ENCODE measurements around the gene RFC2.
"Not testable (repeated sequence)": the region's sequence is repeated elsewhere in the genome, so short reads cannot be mapped to it uniquely, and the experiment has no call there.

Gene RFC2

DNA sequence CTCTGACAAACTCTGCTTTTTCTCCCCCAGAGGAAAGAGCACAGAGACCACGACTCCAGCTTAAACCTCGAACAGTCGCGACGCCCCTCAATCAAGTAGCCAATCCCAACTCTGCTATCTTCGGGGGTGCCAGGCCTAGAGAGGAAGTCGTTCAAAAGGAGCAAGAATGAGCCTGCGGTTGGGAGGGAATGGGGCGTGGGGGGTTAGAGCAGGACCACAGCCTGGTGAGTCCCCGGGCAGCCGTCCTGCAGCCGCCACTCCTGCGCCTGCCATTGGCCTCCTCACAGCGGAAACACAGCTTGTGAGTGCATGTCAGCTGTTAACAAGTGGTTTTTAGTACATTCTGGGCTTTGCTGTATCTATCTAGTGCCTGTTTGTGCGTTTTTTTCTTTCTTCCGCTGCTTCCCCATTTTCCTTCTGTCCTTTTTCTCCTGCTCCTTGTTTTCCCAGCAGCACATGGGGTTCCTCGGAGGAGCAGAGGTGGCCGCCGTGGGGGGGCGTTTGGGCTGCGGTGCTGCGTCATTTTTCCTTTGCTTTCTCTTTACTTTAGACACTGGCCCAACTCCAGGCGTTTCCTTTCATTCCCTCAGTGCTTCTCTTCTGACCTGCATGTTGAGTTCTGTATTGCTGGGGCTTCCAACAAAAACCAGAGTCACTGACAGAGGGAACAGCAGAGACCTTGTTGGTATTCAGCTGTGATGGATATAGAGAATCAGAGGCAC lies 58.9 kb downstream of the RFC2 start:
- H3F3A ChIP-seq (ENCODE audit: low read depth); H3K4me2 ChIP-seq (ENCODE audit: low read depth, low read length, poor library complexity, severe bottlenecking); H3K9ac ChIP-seq (ENCODE audit: low read depth, low read length, poor library complexity, severe bottlenecking); H3K9me3 ChIP-seq (ENCODE audit: insufficient read depth, low read depth, low read length); H3K4me3 ChIP-seq (ENCODE audit: low read length, poor library complexity, severe bottlenecking); H2AFZ ChIP-seq (ENCODE audit: low read length); H3K27me3 ChIP-seq (ENCODE audit: insufficient read depth, low read length, poor library complexity, severe bottlenecking); H3K9me2 ChIP-seq (replicated peaks; ENCODE audit: low read depth, low read length); H3K79me2 ChIP-seq (ENCODE audit: insufficient read depth, low read length); H3K4me1 ChIP-seq (ENCODE audit: insufficient read depth, low read length, poor library complexity, severe bottlenecking): not testable (repeated sequence)
- peaks cover 73% of the 10 kb centered on the region for H3K36me3 ChIP-seq (ENCODE audit: insufficient read depth, low read length)
- H4K20me1 ChIP-seq (ENCODE audit: insufficient read depth, low read length, poor library complexity, severe bottlenecking): peaks cover 13% of the 10 kb centered on the region

DNA sequence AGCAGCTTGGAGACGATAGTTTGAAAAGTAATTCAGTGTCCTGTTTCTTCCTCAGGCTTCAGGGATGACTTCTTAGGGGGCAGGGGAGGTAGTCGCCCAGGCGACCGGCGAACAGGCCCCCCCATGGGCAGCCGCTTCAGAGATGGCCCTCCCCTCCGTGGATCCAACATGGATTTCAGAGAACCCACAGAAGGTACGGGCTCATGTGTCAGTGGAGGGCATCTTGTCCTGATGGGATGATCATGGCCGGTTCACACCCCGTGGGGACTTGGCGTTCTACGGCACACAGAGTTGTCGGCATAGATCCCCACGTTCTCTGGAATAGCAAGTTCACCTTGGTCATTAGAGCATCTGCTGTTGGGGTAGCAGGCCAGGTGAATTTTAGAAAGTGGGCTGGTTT lies 59.5 kb downstream of the RFC2 start:
- TF ChIP-seq, protein P1, sequence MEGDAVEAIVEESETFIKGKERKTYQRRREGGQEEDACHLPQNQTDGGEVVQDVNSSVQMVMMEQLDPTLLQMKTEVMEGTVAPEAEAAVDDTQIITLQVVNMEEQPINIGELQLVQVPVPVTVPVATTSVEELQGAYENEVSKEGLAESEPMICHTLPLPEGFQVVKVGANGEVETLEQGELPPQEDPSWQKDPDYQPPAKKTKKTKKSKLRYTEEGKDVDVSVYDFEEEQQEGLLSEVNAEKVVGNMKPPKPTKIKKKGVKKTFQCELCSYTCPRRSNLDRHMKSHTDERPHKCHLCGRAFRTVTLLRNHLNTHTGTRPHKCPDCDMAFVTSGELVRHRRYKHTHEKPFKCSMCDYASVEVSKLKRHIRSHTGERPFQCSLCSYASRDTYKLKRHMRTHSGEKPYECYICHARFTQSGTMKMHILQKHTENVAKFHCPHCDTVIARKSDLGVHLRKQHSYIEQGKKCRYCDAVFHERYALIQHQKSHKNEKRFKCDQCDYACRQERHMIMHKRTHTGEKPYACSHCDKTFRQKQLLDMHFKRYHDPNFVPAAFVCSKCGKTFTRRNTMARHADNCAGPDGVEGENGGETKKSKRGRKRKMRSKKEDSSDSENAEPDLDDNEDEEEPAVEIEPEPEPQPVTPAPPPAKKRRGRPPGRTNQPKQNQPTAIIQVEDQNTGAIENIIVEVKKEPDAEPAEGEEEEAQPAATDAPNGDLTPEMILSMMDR (conservative IDR thresholded peaks at IDR 0.05; ENCODE audit: low read length): no peak
- TF ChIP-seq EZH2phosphoT487 (IDR thresholded peaks at IDR 0.05; ENCODE audit: borderline replicate concordance): no peak
- no peak overlapping the region for H3K4me3 ChIP-seq (ENCODE audit: low read length, poor library complexity, severe bottlenecking)
- H2AFZ ChIP-seq (ENCODE audit: low read length): no peak overlapping the region
- no peaks in the 10 kb centered on the region for H3K27me3 ChIP-seq (ENCODE audit: insufficient read depth, low read length, poor library complexity, severe bottlenecking)
- H3K4me2 ChIP-seq (ENCODE audit: low read depth, low read length, poor library complexity, severe bottlenecking): no peak overlapping the region
- H3F3A ChIP-seq (ENCODE audit: low read depth): peaks cover 2% of the 10 kb centered on the region; the same call in 1 of the 2 replicates
- no peak overlapping the region for H3K9ac ChIP-seq (ENCODE audit: low read depth, low read length, poor library complexity, severe bottlenecking)
- no peaks in the 10 kb centered on the region for H3K9me3 ChIP-seq (ENCODE audit: insufficient read depth, low read depth, low read length)
- H3K79me2 ChIP-seq (ENCODE audit: insufficient read depth, low read length): peaks cover 7% of the 10 kb centered on the region
- no peaks in the 10 kb centered on the region for H3K9me2 ChIP-seq (replicated peaks; ENCODE audit: low read depth, low read length)
- H3K36me3 ChIP-seq (ENCODE audit: insufficient read depth, low read length): peaks cover 79% of the 10 kb centered on the region
- peaks cover 18% of the 10 kb centered on the region for H4K20me1 ChIP-seq (ENCODE audit: insufficient read depth, low read length, poor library complexity, severe bottlenecking)
- no peaks in the 10 kb centered on the region for H3K4me1 ChIP-seq (ENCODE audit: insufficient read depth, low read length, poor library complexity, severe bottlenecking)

DNA sequence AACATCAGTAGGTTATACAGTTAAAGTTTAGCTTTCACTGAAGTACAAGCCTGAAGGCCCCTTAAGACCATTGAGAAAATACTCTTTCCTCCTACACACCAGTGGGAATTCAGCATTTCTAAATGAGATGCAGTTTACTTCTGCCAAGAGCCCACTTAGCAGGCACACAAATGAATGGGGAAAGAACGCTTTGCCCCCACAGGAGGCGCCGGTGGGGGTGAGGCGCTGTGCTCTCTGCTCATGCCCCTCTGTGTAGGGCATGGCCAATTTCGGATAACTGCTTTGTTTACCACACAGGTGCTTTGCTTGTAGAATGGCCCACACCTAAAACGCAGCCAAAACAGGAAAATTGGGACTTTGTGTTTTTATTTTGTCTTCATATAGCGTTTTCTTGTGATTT lies 60.3 kb downstream of the RFC2 start:
- H3K27me3 ChIP-seq (ENCODE audit: insufficient read depth, low read length, poor library complexity, severe bottlenecking): no peaks in the 10 kb centered on the region
- no peak overlapping the region for H2AFZ ChIP-seq (ENCODE audit: low read length)
- TF ChIP-seq, protein P1 (conservative IDR thresholded peaks at IDR 0.05; ENCODE audit: low read length): no peak
- no peak for TF ChIP-seq EZH2phosphoT487 (IDR thresholded peaks at IDR 0.05; ENCODE audit: borderline replicate concordance)
- H3K9ac ChIP-seq (ENCODE audit: low read depth, low read length, poor library complexity, severe bottlenecking): no peak overlapping the region
- no peaks in the 10 kb centered on the region for H3K9me2 ChIP-seq (replicated peaks; ENCODE audit: low read depth, low read length)
- peaks cover 14% of the 10 kb centered on the region for H3K79me2 ChIP-seq (ENCODE audit: insufficient read depth, low read length)
- no peaks in the 10 kb centered on the region for H3K4me1 ChIP-seq (ENCODE audit: insufficient read depth, low read length, poor library complexity, severe bottlenecking)
- peaks cover 87% of the 10 kb centered on the region for H3K36me3 ChIP-seq (ENCODE audit: insufficient read depth, low read length)
- no peaks in the 10 kb centered on the region for H3K9me3 ChIP-seq (ENCODE audit: insufficient read depth, low read depth, low read length)
- no peak overlapping the region for H3K4me3 ChIP-seq (ENCODE audit: low read length, poor library complexity, severe bottlenecking)
- H4K20me1 ChIP-seq (ENCODE audit: insufficient read depth, low read length, poor library complexity, severe bottlenecking): peaks cover 25% of the 10 kb centered on the region
- H3F3A ChIP-seq (ENCODE audit: low read depth): no peaks in the 10 kb centered on the region; the same call in 1 of the 2 replicates
- no peak overlapping the region for H3K4me2 ChIP-seq (ENCODE audit: low read depth, low read length, poor library complexity, severe bottlenecking)

DNA sequence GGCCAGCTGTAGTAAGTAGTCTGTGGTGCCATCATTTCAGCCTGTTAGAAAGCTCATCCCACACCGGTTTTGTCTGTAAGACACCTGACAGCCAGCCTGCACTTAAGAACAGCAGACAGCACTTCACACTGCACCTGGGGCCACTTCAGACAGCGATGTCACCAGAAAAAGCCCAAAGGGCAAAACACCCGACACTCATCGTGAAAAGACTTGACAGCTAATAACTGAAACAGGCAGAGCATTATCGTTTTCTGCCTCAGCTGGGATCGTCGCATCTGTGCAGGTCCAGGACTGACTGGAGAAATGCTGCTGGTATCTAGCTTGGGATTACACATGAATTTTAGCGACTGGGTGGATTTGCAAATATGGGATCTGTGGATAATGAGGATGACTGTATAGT lies 61.1 kb downstream of the RFC2 start:
- Histone ChIP-seq H3K9ac (ENCODE audit: low read depth, low read length, poor library complexity, severe bottlenecking) (no peak overlapping the region), H3F3A (ENCODE audit: low read depth) (no peaks in the 10 kb centered on the region; the same call in 1 of the 2 replicates), H3K4me2 (ENCODE audit: low read depth, low read length, poor library complexity, severe bottlenecking) (no peak overlapping the region), H3K27me3 (ENCODE audit: insufficient read depth, low read length, poor library complexity, severe bottlenecking) (no peaks in the 10 kb centered on the region), H3K4me3 (ENCODE audit: low read length, poor library complexity, severe bottlenecking) (no peak overlapping the region), H2AFZ (ENCODE audit: low read length) (no peak overlapping the region), H3K36me3 (ENCODE audit: insufficient read depth, low read length) (peaks cover 95% of the 10 kb centered on the region), H3K4me1 (ENCODE audit: insufficient read depth, low read length, poor library complexity, severe bottlenecking) (no peaks in the 10 kb centered on the region), H3K9me2 (replicated peaks; ENCODE audit: low read depth, low read length) (no peaks in the 10 kb centered on the region), H4K20me1 (ENCODE audit: insufficient read depth, low read length, poor library complexity, severe bottlenecking) (peaks cover 34% of the 10 kb centered on the region), H3K9me3 (ENCODE audit: insufficient read depth, low read depth, low read length) (no peaks in the 10 kb centered on the region), H3K79me2 (ENCODE audit: insufficient read depth, low read length) (peaks cover 22% of the 10 kb centered on the region)
- TF ChIP-seq EZH2phosphoT487 (IDR thresholded peaks at IDR 0.05; ENCODE audit: borderline replicate concordance): no peak
- TF ChIP-seq, protein P1 (conservative IDR thresholded peaks at IDR 0.05; ENCODE audit: low read length): no peak

Measured in Loucy (cell line).